Midbrain (tissue), 1 donor: ENCODE results near the gene MUSTN1.

Experiments used
- DNase-seq: peaks from one replicate; lab custom pipeline; 2025; lab: John Stamatoyannopoulos, UW

MUSTN1 gene

GRCh38 chr3:52834871-52835501, at the start of gene MUSTN1:
Gene MUSTN1 (minus strand): TSS chr3:52835019. CDS start chr3:52834948, 71 bp downstream.
- no peak for DNase-seq

- no peak for DNase-seq
These were observed 47.6 kb upstream of the MUSTN1 start for GRCh38 chr3:52882377-52882776.

- no peak for DNase-seq
These were observed 47.1 kb upstream of the MUSTN1 start for GRCh38 chr3:52881871-52882270.

DNA sequence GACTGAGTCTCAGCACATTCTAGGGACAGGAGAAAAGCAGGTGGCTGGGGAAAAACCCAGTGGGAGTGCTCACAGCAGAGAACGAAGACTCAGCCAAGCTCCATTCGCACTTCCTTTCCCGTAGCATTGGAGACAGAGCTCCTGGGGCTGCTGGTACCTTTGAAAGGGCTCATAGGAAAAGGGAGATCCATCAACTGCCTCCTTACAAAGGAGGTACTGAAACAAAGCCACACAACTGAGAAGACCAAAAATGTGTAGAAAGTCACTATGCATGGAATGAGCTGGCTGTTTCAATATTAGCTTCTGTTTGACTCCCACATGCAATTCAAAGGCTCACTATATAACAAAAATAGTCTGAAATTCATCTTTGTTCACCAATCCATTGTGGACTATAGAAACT, 45.7 kb upstream of the MUSTN1 start:
- DNase-seq = no peak

- DNase-seq = no peak
These were observed 45.2 kb upstream of the MUSTN1 start for GRCh38 chr3:52880047-52880446.

GRCh38 chr3:52879581-52879980, 44.8 kb upstream of the MUSTN1 start:
- DNase-seq = no peak

GRCh38 chr3:52879090-52879489, 44.3 kb upstream of the MUSTN1 start:
- no peak for DNase-seq

DNA sequence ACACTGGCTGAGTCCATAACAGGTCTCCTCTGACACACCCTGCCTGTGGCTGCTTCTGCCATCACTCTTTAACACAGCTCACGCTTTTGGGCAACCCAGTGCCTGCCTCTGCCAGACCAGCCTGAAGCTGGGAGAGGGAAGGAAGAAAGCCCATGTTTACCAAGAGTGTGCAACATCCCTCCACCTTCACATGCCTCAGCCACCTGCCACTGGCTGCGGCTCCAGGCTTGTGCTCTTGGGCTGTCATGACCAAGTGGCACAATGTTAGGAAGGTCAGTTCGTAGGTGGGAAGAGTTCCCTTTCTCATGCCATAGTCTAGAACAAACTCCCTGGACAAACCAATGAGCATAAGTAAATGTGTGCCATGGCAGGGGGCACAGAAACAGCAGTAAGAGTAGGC, 42.3 kb upstream of the MUSTN1 start:
- DNase-seq = no peak

GRCh38 chr3:52874864-52875587, 40.2 kb upstream of the MUSTN1 start:
- DNase-seq = no peak

DNA sequence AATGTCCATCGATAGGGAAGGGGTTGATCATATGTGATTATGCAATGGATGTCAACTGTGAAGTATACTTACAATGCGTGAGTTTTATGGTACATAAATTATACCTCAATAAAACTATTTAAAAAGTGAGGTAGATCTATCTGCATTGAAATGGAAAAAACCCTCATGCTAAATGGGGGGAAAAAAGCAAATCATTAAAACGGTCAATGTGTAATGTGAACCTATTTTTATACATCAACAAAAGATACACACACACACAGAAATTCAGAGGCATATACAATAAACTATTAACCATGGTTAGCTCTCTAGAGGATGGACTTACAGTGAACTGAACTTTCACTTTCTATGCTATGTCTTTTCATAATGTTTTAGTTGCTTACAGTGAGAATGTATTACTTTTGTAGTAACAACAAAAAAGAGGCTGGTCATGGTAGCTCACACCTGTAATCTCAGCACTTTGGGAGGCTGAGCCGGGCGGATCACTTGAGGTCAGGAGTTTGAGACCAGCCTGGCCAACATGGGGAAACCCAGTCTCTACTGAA, 39.4 kb upstream of the MUSTN1 start:
- no peak for DNase-seq

GRCh38 chr3:52873433-52874159, 38.8 kb upstream of the MUSTN1 start:
- DNase-seq = no peak

DNA sequence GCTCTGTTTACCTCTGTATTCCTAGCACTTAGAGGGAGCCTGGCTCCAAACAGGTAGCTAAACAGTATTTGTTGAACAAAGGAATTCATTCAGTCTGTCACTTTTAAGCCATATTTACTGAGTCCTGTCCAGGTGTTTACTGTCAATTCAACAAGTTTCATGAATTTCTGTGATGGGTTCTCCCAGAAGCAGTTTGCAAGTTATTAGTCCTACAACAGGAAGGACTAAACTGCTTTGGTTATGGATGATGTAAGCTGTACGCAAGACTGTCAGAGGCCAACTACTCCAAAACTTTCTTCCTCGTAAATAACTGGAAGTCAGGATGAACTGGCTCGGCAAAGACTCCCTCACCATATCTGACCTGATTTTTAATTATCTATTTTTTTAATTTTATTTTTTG, 37.4 kb upstream of the MUSTN1 start:
- no peak for DNase-seq

DNA sequence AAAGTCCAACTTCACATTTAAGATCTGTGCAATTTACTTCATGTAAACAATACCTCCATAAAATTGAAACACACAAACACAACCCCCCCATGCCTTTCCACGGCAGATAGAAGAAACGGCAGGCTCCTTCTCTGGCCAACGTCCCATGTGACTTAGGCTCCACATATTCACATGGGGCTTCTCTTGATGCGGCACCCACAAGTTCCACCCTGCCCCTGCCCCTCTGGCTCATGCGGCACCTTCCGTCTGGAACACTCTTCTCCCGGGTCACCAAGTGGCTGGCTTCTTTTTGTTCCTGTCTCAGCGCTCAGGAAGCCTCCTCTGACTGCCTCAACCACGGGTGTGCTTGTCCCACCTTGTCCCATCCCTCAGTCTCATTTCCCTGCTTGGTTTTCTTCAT, 36.9 kb upstream of the MUSTN1 start:
- no peak for DNase-seq

- no peak for DNase-seq
These were observed 35.7 kb upstream of the MUSTN1 start for GRCh38 chr3:52870471-52870870.

- no peak for DNase-seq
These were observed 31.6 kb upstream of the MUSTN1 start for GRCh38 chr3:52866427-52866826.

DNA sequence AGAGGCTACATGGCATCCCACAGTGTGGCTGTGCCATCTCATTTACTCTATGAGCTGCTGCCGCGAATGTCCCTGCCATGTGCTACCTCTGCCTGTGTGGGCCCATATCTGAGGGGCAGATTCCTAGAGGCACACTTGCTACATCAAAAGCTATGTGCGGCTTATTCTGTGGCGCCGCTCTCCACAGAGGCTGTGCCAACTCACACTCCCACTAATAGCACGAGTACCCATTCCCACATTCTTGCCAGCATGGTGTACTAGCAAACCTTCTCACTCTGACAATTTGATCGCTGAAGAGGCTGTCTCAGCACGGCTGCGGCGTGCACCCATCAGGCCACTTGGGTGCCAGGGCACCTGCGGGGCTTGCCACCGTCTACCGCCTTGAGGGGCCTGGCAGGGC, 31.2 kb upstream of the MUSTN1 start:
- DNase-seq = no peak

GRCh38 chr3:52860424-52860768, 25.6 kb upstream of the MUSTN1 start:
- DNase-seq = no peak

DNA sequence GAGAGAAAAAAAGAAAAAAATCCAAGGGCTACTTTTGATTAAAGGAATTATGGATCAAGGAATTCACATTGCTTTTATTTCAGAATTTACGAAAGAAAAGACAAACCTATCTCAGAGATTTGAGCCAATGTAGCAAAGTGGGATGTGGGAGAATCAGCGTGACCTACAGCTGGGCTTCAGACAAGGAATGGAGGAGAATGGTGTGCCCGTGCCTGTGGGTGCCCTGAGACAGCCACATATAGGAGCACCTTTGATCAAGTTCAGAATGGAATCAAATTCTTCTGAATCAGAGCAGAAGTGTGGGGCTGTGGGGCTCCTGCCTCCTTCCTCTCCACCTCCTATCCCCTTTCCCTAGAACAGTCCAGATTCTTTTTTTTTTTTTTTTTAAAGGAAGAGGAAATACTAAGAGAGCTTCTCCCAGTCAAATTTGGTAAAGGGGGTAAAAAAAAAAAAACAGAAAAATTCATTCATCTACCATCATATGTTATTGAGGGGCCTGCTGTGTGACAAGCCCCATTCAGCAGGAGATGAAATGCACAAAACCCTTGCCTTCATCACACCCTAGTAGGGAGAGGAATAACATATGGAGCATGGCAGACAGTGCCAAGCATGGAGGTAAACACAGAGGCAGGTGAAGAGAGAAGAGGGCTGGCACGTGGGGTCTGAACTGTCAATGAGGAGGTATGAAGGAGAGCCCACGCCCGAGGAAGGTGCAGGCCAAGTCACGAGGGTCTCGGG, 25.0 kb upstream of the MUSTN1 start:
- DNase-seq = no peak

DNA sequence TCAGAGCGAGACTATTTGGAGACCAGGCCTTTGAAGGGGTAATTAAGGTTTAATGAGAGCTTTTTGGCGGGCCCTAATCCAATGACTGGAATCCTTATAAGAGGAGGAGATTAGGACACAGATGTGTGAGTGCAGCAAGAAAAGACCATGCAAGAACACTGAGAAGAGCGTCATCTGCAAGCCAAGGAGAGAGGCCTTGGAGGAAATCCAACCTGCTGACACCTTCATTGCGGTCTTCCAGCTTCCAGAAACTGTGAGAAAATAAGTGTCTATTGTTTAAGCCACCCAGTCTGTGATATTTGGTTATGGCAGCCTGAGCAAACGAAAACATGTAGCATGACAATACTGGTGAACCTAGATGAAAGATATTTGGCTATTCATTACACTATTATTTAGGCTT, 23.0 kb upstream of the MUSTN1 start:
- no peak for DNase-seq

DNA sequence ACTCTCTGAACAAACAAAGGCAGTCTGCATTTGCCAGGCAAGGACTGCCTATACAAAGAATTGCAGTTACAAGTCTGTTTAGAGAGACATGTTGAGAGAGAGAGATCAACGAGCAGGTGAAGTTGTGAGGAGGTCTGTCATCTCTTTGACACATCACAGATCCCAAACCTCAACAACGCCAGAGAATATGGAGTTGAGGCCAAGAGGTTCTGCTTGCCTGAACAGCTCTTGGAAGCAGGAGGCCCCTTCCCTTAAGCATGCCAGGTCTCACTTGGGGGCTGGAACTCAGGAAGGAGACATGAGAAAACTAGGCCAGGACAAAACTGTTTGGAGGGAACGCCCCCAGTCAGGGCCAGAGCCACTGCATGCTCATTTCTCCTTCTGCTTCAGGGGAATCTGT, 22.3 kb upstream of the MUSTN1 start:
- no peak for DNase-seq

DNA sequence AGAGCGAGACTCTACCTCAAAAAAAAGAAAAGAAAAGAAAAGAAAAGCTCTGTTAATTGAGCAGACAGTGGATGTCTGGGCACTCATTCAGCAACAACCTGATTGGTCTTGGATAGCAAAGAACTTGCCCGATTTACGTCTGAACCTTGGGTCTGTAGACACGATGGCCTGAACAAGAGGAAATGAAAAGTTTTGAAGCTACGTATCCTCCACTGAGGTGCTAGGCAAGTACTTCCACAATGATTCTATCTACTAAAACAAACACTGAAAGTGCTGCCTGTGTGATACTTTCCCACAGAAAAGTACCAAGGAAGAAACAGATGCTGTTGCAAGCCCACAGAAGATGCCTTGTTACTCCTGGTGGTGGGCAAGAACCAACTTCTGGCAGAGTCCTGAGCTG, 21.8 kb upstream of the MUSTN1 start:
- DNase-seq = no peak

DNA sequence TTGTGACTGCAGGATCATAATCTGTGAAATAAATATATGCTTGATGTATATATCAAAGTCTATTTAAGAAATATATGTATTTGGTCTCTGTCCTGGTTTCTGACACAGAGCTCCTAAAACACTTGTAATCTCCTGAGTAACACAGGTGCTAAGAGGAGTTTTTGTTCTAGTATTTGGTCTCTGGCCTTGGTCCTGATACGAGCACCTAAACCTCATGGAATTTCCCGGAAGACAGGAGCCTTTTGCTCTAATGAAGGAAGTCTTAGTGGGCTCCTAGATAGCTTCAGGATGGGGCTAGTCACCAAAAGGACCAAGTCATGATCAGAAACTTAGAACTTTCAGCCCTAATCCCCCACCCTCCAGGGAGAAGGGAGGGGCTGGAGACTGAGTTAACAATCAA, 19.2 kb upstream of the MUSTN1 start:
- no peak for DNase-seq
